ENCODE data around the gene OR52E1. TPM values are rescaled to one million over a fixed set of nuclear protein-coding genes. Genes with fewer than 3 reads are reported as not detected.
"Not testable (repeated sequence)": the region's sequence is repeated elsewhere in the genome, so short reads cannot be mapped to it uniquely, and the experiment has no call there.

Gene OR52E1
- total RNA-seq, 1 donor from 2014 or later: not detected

DNA sequence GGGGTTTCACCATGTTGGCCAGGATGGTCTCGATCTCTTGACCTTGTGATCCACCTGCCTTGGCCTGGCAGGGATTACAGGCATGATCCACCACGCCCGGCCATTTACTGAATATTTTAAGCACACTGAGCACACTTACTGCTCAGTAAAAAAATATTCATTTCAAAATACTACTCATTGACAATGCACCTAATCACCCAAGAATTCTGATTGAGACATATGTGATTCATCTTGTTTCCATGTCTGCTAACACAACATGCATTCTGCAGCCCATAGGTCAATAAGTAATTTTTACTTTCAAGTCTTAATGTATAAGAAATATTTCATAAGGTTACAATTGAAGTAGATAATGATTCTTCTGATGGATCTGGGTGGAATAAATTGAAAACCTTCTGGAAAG lies 27.3 kb upstream of the OR52E1 start:
- DNase-seq (ENCODE audit: low read depth, low spot score): no peak
- H3K9me3 Mint-ChIP-seq: no peaks in the 10 kb centered on the region
- TF ChIP-seq, protein P1, sequence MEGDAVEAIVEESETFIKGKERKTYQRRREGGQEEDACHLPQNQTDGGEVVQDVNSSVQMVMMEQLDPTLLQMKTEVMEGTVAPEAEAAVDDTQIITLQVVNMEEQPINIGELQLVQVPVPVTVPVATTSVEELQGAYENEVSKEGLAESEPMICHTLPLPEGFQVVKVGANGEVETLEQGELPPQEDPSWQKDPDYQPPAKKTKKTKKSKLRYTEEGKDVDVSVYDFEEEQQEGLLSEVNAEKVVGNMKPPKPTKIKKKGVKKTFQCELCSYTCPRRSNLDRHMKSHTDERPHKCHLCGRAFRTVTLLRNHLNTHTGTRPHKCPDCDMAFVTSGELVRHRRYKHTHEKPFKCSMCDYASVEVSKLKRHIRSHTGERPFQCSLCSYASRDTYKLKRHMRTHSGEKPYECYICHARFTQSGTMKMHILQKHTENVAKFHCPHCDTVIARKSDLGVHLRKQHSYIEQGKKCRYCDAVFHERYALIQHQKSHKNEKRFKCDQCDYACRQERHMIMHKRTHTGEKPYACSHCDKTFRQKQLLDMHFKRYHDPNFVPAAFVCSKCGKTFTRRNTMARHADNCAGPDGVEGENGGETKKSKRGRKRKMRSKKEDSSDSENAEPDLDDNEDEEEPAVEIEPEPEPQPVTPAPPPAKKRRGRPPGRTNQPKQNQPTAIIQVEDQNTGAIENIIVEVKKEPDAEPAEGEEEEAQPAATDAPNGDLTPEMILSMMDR (conservative IDR thresholded peaks at IDR 0.05): no peak
- H3K27ac Mint-ChIP-seq (ENCODE audit: unreplicated experiment): no peak overlapping the region
- no peak overlapping the region for H3K4me3 Mint-ChIP-seq
- H3K36me3 Mint-ChIP-seq (ENCODE audit: low read depth): no peaks in the 10 kb centered on the region
- peaks cover 3% of the 10 kb centered on the region for H3K27me3 Mint-ChIP-seq (ENCODE audit: low read depth)
- no peaks in the 10 kb centered on the region for H3K4me1 Mint-ChIP-seq

DNA sequence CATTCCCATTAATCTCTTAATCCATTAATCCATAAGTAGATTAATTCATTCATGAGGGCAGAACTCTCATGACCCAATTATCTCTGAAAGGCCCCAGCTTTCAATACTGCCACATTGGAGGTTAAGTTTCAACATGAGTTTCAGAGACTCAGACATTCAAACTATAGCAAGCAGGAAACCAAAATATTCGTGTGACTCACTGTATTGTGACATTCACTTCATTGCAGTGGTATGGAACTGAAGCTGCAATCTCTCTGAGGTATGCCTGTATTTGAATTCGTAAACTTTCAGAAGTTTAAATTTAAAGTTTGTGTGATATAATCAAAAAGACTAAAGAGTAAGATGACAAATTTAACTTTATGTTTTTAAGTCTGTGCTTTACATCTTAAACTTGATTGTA lies 26.0 kb upstream of the OR52E1 start:
- TF ChIP-seq, protein P1 (conservative IDR thresholded peaks at IDR 0.05): no peak
- no peak overlapping the region for H3K27ac Mint-ChIP-seq (ENCODE audit: unreplicated experiment)
- no peaks in the 10 kb centered on the region for H3K4me1 Mint-ChIP-seq
- H3K27me3 Mint-ChIP-seq (ENCODE audit: low read depth): peaks cover 8% of the 10 kb centered on the region
- no peaks in the 10 kb centered on the region for H3K9me3 Mint-ChIP-seq
- no peak overlapping the region for H3K4me3 Mint-ChIP-seq
- no peak for DNase-seq (ENCODE audit: low read depth, low spot score)
- no peaks in the 10 kb centered on the region for H3K36me3 Mint-ChIP-seq (ENCODE audit: low read depth)

DNA sequence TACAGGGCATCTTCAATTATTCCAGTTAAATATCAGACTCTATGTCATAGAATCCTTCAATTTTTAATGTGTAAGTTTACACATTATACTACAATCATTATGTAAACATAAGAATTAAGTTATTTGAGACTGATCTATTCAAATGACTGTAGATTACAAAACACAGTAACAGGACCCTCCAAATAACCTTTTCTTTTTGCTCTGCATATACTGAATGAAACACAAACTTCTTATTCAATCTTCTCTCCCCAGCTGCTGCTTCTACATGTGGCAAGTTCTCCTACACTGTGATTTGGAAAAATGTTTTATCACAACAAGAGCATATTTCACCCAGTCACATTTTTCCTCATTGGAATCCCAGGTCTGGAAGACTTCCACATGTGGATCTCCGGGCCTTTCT lies 23.1 kb upstream of the OR52E1 start, which contains the start of gene OR52J3:
Gene OR52J3 (plus strand): TSS at position 301 of the 400 bp plus-strand sequence. CDS start 0 bp downstream, at position 301.
- TF ChIP-seq, protein P1 (conservative IDR thresholded peaks at IDR 0.05): no peak
- Mint-ChIP-seq H3K4me3 (no peak within 1 kb of the TSS), H3K27me3 (ENCODE audit: low read depth) (peaks cover 8% of the 10 kb centered on the region), H3K36me3 (ENCODE audit: low read depth) (no peaks in the 10 kb centered on the region), H3K27ac (ENCODE audit: unreplicated experiment) (no peak within 1 kb of the TSS), H3K4me1 (no peaks in the 10 kb centered on the region), H3K9me3 (no peaks in the 10 kb centered on the region)
- DNase-seq (ENCODE audit: low read depth, low spot score): no peak

DNA sequence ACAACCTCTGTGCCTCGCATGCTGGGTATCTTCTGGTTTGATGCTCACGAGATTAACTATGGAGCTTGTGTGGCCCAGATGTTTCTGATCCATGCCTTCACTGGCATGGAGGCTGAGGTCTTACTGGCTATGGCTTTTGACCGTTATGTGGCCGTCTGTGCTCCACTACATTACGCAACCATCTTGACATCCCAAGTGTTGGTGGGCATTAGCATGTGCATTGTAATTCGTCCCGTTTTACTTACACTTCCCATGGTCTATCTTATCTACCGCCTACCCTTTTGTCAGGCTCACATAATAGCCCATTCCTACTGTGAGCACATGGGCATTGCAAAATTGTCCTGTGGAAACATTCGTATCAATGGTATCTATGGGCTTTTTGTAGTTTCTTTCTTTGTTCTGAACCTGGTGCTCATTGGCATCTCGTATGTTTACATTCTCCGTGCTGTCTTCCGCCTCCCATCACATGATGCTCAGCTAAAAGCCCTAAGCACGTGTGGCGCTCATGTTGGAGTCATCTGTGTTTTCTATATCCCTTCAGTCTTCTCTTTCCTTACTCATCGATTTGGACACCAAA lies 22.5 kb upstream of the OR52E1 start:
- H3K9me3 Mint-ChIP-seq: no peaks in the 10 kb centered on the region
- H3K27me3 Mint-ChIP-seq (ENCODE audit: low read depth): peaks cover 8% of the 10 kb centered on the region
- H3K27ac Mint-ChIP-seq (ENCODE audit: unreplicated experiment): no peak overlapping the region
- no peaks in the 10 kb centered on the region for H3K36me3 Mint-ChIP-seq (ENCODE audit: low read depth)
- H3K4me1 Mint-ChIP-seq: no peaks in the 10 kb centered on the region
- no peak for DNase-seq (ENCODE audit: low read depth, low spot score)
- TF ChIP-seq, protein P1 (conservative IDR thresholded peaks at IDR 0.05): no peak
- no peak overlapping the region for H3K4me3 Mint-ChIP-seq

DNA sequence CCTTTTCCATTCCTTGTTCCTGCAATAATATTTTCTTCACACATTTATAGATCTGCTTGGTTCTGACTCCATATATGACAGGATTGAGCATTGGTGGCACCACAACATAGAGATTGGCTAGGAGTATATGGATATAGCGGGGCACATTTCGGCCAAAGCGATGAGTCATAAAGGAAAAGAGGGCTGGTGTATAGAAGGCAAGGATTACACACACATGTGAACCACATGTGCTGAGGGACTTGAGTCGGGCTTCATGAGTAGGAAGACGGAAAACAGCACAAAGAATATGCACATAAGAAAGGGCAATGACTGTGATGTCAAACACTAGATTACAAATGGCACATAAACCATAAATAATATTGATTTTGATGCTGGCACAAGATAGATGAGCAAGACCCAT lies 10.7 kb upstream of the OR52E1 start:
- H3K4me3 Mint-ChIP-seq; H3K4me1 Mint-ChIP-seq; H3K36me3 Mint-ChIP-seq (ENCODE audit: low read depth); H3K9me3 Mint-ChIP-seq; DNase-seq (ENCODE audit: low read depth, low spot score); H3K27ac Mint-ChIP-seq (ENCODE audit: unreplicated experiment): not testable (repeated sequence)
- H3K27me3 Mint-ChIP-seq (ENCODE audit: low read depth): peaks cover 23% of the 10 kb centered on the region

DNA sequence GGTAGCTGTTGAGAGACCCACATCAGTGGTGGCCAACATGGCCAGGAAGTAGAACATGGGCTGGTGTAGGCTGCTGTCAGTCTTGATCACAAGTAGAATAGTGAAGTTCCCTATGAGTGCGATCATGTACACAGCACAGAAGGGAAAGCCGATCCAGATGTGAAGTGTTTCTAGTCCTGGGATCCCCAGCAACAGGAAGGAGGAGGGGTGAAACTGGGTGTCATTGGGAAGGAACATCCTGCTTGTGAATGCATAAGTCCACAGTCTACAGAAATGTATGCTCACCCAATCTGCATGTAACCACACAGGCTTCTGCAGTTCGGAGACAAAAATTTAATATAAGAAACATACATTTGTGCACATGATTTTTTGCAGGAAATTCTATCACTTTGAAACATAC lies 10.0 kb upstream of the OR52E1 start, which contains the start of gene OR52E2:
Gene OR52E2 (minus strand): TSS at position 237 of the 400 bp plus-strand sequence. CDS start 0 bp downstream, at position 237.
- Mint-ChIP-seq H3K27ac (ENCODE audit: unreplicated experiment) (peak within 1 kb of the TSS; percentile 75), H3K4me3 (no peak within 1 kb of the TSS), H3K4me1 (no peaks in the 10 kb centered on the region), H3K9me3 (no peaks in the 10 kb centered on the region), H3K27me3 (ENCODE audit: low read depth) (peaks cover 30% of the 10 kb centered on the region), H3K36me3 (ENCODE audit: low read depth) (no peaks in the 10 kb centered on the region)
- TF ChIP-seq, protein P1 (conservative IDR thresholded peaks at IDR 0.05): no peak
- no peak for DNase-seq (ENCODE audit: low read depth, low spot score)

All from neural crest cell (in vitro differentiated cells).